DOHH2 (cell line): Measurements from ENCODE around the gene LSMEM2.

Experiments
- EZH2phosphoT487 ChIP-seq: fragments of 200-600 bp; sonication (generic); IDR thresholded peaks from 2 replicates; pipeline ENCODE4 v1.6.1; 2017; ENCODE audit warnings: borderline replicate concordance, mild to moderate bottlenecking, antibody characterized with exemption, low read length, moderate library complexity, mixed read lengths
- TF ChIP-seq, protein P1 (sequence below): fragments of 200-600 bp; sonication (generic); IDR thresholded peaks from one replicate; pipeline ENCODE4 v1.5.1; 2014; ENCODE audit warnings: antibody characterized with exemption, mild to moderate bottlenecking, low read depth, low read length; ENCODE audit not compliant: poor library complexity, severe bottlenecking

- TF ChIP-seq, protein P1, sequence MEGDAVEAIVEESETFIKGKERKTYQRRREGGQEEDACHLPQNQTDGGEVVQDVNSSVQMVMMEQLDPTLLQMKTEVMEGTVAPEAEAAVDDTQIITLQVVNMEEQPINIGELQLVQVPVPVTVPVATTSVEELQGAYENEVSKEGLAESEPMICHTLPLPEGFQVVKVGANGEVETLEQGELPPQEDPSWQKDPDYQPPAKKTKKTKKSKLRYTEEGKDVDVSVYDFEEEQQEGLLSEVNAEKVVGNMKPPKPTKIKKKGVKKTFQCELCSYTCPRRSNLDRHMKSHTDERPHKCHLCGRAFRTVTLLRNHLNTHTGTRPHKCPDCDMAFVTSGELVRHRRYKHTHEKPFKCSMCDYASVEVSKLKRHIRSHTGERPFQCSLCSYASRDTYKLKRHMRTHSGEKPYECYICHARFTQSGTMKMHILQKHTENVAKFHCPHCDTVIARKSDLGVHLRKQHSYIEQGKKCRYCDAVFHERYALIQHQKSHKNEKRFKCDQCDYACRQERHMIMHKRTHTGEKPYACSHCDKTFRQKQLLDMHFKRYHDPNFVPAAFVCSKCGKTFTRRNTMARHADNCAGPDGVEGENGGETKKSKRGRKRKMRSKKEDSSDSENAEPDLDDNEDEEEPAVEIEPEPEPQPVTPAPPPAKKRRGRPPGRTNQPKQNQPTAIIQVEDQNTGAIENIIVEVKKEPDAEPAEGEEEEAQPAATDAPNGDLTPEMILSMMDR = no peak
- no peak for TF ChIP-seq EZH2phosphoT487
These were observed 23.5 kb downstream of the LSMEM2 start for GRCh38 chr3:50302095-50303012.
